Heart right ventricle (tissue), 16 donors: ENCODE data around the gene MTRFR. TPM values are rescaled to one million over a fixed set of nuclear protein-coding genes. Genes with fewer than 3 reads are reported as not detected.

Experiments
- ATAC-seq, 8 donors: fragments of 200-7000 bp; cut with Tn5 transposase; one replicate each; pipeline ENCODE4 v1.9.1; 2020; ENCODE audit warnings: mild to moderate bottlenecking in 8 of 8, moderate library complexity in 8 of 8, moderate number of reproducible peaks in 1 of 8
- DNase-seq, 2 donors: peaks; one replicate each; pipeline ENCODE4 v3.0.0-alpha.2; 2020
- H3K27ac ChIP-seq, 10 donors: fragments of 200-600 bp; sonication (generic) in 2 of 10; one replicate each; pipeline versions ENCODE4 v1.5.0 to v1.8.0; 2020 to 2022; ENCODE audit warnings: mild to moderate bottlenecking in 3 of 10
- H3K27me3 ChIP-seq, 7 donors: fragments of 200-600 bp; one replicate each; pipeline ENCODE4 v1.8.0; 2021 to 2022; ENCODE audit warnings: mild to moderate bottlenecking in 2 of 7
- H3K36me3 ChIP-seq, 9 donors: fragments of 200-600 bp; sonication (generic) in 1 of 9; one replicate each; pipeline versions ENCODE4 v1.5.0 to v1.8.0; 2020 to 2022; ENCODE audit warnings: mild to moderate bottlenecking in 2 of 9
- H3K4me1 ChIP-seq, 9 donors: fragments of 200-600 bp; sonication (generic) in 1 of 9; one replicate each; pipeline versions ENCODE4 v1.5.0 to v1.8.0; 2020 to 2022; ENCODE audit warnings: mild to moderate bottlenecking in 4 of 9
- H3K4me3 ChIP-seq, 10 donors: fragments of 200-600 bp; sonication (generic) in 2 of 10; one replicate each; pipeline versions ENCODE4 v1.5.0 to v1.8.0; 2020 to 2022; ENCODE audit warnings: mild to moderate bottlenecking in 7 of 10, moderate library complexity in 2 of 10
- H3K9me3 ChIP-seq, 11 donors: fragments of 200-600 bp in 10 of 11; sonication (generic) in 2 of 11; one replicate each; pipeline versions ENCODE4 v1.5.0 to v1.8.0; 2013 to 2022; ENCODE audit warnings: mild to moderate bottlenecking in 2 of 11, control low read depth in 1 of 11, moderate library complexity in 1 of 11
- WGBS, 2 donors: extraction: QIAGEN DNeasy Blood & Tissue Kit; methylation state at CpG; one replicate each; pipeline ENCODE4 v1.1.7; 2013; ENCODE audit warnings: inconsistent platforms in 1 of 2; 5-methylcytosine and 5-hydroxymethylcytosine counted together
- intact Hi-C, 10 donors: fragments of 100-400 bp; cut with DNase I; formaldehyde crosslinking; loops; one replicate each; pipeline versions ENCODE4 v1.11.1 to v1.14.2; 2022
- polyA plus RNA-seq, 2 donors: library from polyadenylated mRNA; stranded (reverse); fragments of 200-250 nt; gene quantifications; one replicate each; pipeline ENCODE4 v1.2.3, GENCODE V29; 2013
- total RNA-seq, 10 donors: library from RNA; stranded (reverse); fragmentation: NEBNext Ultra II Directional in 3 of 10; extraction: Animal tissue kit (Norgen Biotek cat#: 25700) in 3 of 10; gene quantifications; one replicate each; pipeline versions ENCODE4 v1.2.1 to v1.2.4, GENCODE V29; 2021 to 2023
- TF ChIP-seq, protein P1 (sequence below), 9 donors: fragments of 200-600 bp; sonication (generic) in 2 of 9; IDR thresholded peaks; one replicate each; pipeline versions ENCODE4 v1.5.0 to v1.8.0; 2021 to 2022; ENCODE audit warnings: antibody characterized with exemption in 9 of 9, mild to moderate bottlenecking in 5 of 9, moderate library complexity in 1 of 9
- donor health status: Arrhythmogenic right ventricular cardiomyopathy.
- donor health status: ischemic (EF 13 %, LVEDD 7.1; RV severe dilation, severe dysfunction).
- donor health status: healthy with polysubstance abuse.
- donor health status: DM: no; HTN: yes; CAD: no.
- donor health status: DM: no; HTN: no; CAD: no.
- donor health status: ischemic (EF 25% LVEDD 6.9; RV normal size, moderate dysfunction).
- donor health status: ischemic (EF 25% LVEDD 5.7; RV mildly dilated, moderate dysfunction).
- donor health status: healthy.
- donor health status: DM: yes; HTN: yes; CAD: no.
- donor health status: Ischemic cardiomyopathy.
- donor health status: ischemic (EF 35%, LVEDD 5.7; RV mildly dilated, moderate dysfunction).
- donor health status: nonischemic (EF 11% LVEDD 7.7; RV severe dilation, severe dysfunction).
- donor health status: DM: yes; HTN: yes; CAD: no.
- donor health status: PGD.
- donor health status: ischemic (EF 29% LVEDD 5.4; RV normal size, mild dysfunction).
- donor health status: nonischemic (EF 23%, LVEDD 6.1; RV moderate dilation, normal function).

Gene MTRFR
- total and polyA plus RNA-seq, 12 donors, result 9.5 to 20.9 (median 11.1) TPM

DNA sequence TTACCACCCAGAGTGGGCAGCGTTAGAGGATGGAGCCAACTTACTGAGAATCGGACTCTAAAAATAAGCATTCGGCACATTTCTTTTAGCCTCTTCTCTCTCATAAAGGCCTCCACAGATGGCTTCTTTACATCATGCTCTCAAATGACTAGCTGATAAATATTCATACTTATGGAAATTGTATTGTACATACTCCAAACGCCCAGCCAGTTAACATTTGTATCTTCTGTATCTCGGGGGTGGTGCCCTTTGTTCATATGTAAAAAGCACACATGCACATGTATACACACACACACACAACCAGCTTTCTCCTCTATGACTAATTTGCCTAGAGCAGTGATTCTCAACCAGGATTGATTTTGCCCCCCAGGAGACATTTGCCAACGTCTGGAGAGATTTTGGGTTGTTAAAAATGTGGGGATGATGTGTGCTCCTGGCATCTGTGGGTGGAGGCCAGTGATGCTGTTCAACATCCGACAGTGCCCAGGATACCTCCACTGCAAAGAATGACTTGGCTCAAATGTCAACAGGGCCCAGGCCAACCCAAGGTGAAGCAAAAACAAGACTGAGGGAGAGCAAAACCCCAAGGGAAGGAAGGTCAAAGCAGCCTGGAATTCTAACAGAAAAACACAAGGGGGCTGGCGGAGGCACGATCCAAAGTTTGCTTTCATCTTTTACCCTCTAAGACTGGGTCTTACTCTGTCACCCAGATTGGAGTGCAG, 53.6 kb downstream of the MTRFR start:
- TF ChIP-seq, protein P1, sequence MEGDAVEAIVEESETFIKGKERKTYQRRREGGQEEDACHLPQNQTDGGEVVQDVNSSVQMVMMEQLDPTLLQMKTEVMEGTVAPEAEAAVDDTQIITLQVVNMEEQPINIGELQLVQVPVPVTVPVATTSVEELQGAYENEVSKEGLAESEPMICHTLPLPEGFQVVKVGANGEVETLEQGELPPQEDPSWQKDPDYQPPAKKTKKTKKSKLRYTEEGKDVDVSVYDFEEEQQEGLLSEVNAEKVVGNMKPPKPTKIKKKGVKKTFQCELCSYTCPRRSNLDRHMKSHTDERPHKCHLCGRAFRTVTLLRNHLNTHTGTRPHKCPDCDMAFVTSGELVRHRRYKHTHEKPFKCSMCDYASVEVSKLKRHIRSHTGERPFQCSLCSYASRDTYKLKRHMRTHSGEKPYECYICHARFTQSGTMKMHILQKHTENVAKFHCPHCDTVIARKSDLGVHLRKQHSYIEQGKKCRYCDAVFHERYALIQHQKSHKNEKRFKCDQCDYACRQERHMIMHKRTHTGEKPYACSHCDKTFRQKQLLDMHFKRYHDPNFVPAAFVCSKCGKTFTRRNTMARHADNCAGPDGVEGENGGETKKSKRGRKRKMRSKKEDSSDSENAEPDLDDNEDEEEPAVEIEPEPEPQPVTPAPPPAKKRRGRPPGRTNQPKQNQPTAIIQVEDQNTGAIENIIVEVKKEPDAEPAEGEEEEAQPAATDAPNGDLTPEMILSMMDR (IDR thresholded peaks at IDR 0.05), result no peak
- ATAC-seq, result no peak
- intact Hi-C loops, result no loop called here
- no peak overlapping the region for H3K4me3 ChIP-seq
- no peak for DNase-seq
- H3K9me3 ChIP-seq, result no peaks in the 10 kb centered on the region
- 73 to 80% methylated on average over 9 of the region's 9 CpGs for WGBS, 2 donors
- H3K36me3 ChIP-seq, result peaks cover 0 to 30% (median 9%) of the 10 kb centered on the region in 9 donors
- H3K27ac ChIP-seq, result no peak overlapping the region
- no peaks in the 10 kb centered on the region for H3K4me1 ChIP-seq
- H3K27me3 ChIP-seq, result no peaks in the 10 kb centered on the region

DNA sequence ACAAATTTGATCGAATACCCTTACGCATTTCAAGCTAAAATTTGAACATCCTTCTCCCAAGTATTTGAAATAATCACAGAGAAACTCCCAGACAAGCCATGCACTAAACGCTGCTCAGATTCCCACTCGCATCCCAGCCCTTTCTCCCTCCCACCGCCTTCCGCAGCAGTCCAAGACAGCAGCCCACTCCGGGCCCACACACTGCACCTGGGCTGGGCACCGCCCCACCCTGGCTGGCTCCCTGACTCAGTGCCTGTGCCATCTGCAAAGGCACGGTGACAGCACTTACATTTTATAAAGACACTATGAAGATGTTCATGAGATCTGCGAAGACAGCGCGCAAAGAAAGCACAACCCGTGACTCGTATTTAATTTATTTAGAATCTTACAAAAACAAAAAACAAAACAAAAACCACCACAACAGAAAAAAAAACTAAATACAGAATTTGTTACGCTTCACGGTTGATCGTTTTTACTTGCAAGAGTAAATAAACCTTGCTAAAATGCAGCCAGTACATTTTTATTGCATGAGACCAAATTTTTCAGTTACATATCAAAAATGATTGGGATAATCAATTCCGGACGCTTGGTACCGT, 55.6 kb downstream of the MTRFR start:
- DNase-seq (no peak), ATAC-seq (no peak)
- peaks cover 0 to 50% (median 19%) of the 10 kb centered on the region in 9 donors for H3K36me3 ChIP-seq
- intact Hi-C loops, result no loop called here
- H3K9me3 ChIP-seq, result no peaks in the 10 kb centered on the region
- 95 to 96% methylated on average over 20 of the region's 20 CpGs for WGBS, 2 donors
- H3K4me1 ChIP-seq, result no peaks in the 10 kb centered on the region
- H3K4me3 ChIP-seq, result no peak overlapping the region
- H3K27ac ChIP-seq, result no peak overlapping the region
- no peaks in the 10 kb centered on the region for H3K27me3 ChIP-seq
- TF ChIP-seq, protein P1 (IDR thresholded peaks at IDR 0.05), result no peak

DNA sequence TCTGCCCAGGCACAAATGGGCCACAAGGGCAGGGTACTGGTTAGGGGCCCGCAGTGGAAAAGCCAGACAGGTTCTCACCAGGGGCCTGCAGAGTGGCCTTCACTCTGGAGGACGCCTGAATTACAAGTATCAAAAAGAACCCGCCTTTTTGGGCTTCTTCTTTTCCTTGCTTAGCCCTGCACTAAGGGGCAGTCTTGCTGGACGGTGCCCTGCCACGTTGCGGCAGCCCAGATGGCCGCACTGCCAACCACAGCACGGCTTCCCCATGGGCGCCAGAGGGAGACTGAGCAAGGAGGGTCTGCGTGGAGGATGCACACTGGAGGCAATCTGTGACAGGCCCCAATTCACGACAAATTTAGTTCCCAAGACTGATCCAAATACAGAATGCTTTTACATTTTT, 56.7 kb downstream of the MTRFR start:
- DNase-seq (no peak), ATAC-seq (no peak)
- intact Hi-C loops, result no loop called here
- H3K4me1 ChIP-seq, result no peaks in the 10 kb centered on the region
- peaks cover 0 to 61% (median 23%) of the 10 kb centered on the region in 9 donors for H3K36me3 ChIP-seq
- WGBS, 2 donors, result 93 to 95% methylated on average over 11 of the region's 11 CpGs
- no peak overlapping the region for H3K27ac ChIP-seq
- H3K4me3 ChIP-seq, result no peak overlapping the region
- H3K9me3 ChIP-seq, result no peaks in the 10 kb centered on the region
- H3K27me3 ChIP-seq, result no peaks in the 10 kb centered on the region
- TF ChIP-seq, protein P1 (IDR thresholded peaks at IDR 0.05), result no peak

DNA sequence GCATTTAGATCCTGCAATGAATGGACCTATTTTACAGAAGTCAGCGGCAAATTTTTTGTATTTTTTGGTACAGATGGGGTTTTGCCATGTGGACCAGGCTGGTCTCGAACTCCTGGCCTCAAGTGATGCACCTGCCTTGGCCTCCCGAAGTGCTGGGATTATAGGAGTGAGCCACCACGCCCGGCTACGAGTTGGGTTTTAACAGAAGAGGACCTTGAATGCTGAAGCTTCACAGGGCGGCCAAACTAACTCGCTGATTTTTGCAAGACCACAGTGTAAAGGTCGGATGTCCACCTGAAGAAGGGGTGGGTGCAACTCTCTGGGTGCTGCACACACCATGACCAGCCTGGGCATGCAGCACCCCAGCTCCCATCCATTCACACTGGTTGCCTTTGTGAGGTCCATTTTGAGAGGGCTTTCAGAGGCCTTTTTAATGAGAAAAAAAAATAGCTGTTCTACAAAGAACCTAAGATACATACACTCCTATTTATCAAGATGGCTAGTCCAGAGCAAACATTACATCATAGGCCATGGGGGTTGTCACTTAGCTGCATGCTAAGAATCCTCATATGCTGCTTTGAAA, 60.0 kb downstream of the MTRFR start:
- Histone ChIP-seq H3K4me3 (no peak overlapping the region), H3K27me3 (no peaks in the 10 kb centered on the region), H3K9me3 (no peaks in the 10 kb centered on the region), H3K4me1 (no peaks in the 10 kb centered on the region), H3K27ac (no peak overlapping the region), H3K36me3 (peaks cover 0 to 94% (median 49%) of the 10 kb centered on the region in 9 donors)
- intact Hi-C loops, result no loop called here
- WGBS, 2 donors, result 95 to 97% methylated on average over 9 of the region's 9 CpGs
- DNase-seq (no peak), ATAC-seq (no peak)
- TF ChIP-seq, protein P1 (IDR thresholded peaks at IDR 0.05), result no peak
